GM18520 (cell line): ENCODE data around the gene PLEKHG2.

Experiments
- ATAC-seq: cut with Tn5 transposase; IDR thresholded peaks from one replicate; pipeline ENCODE4 v1.9.1; 2021; ENCODE audit not compliant: unreplicated experiment

Gene PLEKHG2

DNA sequence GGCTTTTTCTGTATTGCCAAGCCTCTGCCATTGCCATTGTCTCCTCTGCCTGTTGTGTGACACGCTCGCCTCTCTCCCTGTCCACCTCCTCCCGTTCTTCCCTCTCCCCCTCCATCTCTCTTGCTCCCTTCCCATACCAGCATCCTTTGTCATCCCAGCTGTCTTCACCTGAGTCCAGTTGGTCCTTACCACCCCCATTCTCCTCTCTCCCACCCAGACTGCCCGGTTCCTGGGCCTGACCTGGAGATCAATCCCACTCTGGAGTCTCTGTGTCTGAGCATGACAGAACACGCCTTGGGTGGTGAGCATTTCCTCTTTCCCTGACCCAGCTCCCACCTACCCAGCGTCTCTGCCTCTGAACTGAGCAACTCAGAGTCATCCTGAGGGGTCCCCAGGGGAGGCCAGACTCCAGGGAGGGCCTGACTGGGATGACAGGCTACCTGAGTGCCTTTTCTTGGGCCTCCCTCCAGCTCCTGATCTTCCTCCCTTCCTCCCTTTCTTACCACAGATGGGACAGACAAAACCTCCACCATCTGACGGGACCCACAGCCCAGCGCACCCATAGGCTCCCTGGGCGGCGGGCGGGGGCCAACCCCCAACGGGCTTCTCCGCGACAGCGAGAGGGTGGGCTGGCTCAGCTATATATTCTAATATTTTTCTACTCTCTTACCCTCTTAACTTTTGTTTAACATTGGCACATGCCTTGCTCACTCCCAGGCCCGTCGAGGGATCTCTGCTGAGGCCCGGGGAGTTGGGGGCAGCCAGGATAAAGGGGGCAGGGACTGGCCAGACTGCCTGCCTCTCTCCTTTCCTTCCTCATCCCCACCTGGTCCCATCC, 29.3 kb upstream of the PLEKHG2 start:
- ATAC-seq, result no peak

DNA sequence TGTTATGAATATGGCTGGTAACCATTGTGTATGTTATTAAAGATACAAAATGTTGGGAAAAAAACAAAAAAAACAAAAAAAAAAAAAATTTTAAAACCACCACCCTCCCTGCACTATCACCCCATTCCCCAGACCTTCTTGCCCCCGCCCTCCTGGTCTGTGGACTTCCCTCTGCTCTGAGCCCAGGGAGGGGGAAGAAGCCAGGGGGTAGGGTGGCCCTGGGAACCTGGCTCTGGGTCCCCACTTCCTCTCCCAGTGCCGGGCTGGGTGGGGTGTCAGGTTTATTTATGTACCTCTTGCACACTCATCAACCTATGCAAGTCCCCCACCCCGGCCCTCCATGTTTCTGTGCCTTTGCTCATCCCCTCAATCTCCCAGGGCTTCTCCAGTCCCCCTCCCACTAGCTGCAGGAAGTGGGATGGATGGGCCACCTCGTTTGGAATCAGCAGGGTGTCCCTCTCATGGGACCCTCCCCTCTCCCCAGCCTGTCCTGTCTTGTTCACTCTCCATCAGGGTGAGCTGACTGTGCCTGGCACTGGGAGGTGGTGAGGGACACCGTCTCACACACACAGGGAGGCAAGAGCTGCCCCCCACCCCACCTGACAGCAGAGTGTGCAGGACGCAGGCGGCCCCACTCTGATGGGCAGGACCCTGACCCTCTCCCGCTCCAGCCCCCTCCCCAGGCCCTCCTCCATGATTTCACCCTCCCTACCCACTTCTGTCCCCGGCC, 27.5 kb upstream of the PLEKHG2 start:
- ATAC-seq, result no peak

DNA sequence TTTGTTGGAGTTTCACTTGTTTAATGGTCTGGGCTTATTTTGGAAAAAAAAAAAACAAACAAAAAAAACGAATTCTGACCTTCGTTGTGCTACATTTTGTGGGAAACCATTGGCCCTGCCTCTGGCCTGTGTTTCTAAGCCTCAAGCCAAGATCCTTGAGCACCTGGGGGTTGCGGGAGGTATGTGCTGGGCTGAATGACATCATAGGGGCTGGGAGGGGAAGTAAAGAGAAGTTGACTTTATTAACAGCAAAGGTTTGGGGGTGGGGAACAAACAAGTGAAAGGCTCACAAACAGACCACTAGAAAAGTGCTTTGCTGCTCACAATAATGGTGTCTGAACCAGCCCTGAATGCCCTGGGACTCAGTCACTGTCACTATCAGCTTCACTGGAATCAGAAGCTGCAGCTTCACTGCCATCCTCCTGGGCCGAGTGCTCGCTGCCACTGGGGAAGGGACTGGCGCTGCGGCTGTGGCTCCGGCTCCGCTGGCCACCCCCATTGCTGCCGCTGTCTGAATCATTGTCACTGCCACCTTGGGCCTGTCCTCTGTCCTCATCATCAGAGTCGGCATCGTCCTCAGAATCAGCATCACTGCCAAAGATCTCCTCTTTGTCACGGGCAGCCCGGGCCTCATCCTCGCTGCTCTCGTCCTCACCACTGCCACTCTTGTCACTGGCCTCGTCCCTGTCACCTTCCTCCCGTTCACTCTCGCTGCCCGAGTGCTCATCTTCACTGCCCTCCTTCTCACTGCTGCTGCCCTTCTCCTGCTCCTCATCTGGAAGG, 26.6 kb upstream of the PLEKHG2 start:
- ATAC-seq, result no peak

DNA sequence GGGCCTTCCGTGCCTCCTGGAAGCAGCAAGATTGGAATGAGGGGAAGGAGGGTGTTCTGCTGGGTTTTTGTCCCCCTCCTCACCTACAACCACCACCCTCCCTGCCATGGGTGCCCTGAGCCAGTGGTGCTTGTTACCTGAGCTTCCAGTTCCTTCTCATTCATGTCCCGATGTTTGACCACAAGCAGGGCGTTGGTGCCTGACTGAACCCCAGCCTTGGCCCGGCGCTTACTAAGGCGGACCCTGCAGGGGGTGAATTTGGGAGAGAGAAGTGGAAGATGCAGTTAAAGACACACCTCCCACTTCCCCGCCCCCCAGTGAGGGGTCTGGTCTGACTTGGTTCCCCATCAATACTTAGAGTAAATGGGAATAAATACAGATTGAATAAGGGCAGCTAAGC, 25.9 kb upstream of the PLEKHG2 start:
- ATAC-seq, result no peak

DNA sequence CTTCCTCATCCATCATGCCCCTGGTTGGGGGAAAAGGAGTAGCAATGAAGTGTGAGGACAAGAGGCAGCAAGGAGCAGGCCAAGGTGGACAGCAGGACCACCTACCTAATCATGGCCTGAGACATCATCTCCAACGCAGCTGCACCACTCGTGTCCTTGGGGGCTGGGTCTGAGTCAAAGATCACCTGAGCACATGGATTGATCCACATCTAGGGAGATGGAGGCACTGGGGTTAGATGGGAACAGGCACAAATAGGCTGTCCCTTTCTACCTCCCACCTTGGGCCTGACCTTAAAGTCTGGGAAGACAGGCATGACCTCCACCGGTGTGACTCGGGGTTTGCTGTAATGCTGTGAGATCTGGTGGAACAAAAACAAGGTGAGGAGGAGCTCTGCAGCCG, 23.8 kb upstream of the PLEKHG2 start:
- ATAC-seq, result no peak

DNA sequence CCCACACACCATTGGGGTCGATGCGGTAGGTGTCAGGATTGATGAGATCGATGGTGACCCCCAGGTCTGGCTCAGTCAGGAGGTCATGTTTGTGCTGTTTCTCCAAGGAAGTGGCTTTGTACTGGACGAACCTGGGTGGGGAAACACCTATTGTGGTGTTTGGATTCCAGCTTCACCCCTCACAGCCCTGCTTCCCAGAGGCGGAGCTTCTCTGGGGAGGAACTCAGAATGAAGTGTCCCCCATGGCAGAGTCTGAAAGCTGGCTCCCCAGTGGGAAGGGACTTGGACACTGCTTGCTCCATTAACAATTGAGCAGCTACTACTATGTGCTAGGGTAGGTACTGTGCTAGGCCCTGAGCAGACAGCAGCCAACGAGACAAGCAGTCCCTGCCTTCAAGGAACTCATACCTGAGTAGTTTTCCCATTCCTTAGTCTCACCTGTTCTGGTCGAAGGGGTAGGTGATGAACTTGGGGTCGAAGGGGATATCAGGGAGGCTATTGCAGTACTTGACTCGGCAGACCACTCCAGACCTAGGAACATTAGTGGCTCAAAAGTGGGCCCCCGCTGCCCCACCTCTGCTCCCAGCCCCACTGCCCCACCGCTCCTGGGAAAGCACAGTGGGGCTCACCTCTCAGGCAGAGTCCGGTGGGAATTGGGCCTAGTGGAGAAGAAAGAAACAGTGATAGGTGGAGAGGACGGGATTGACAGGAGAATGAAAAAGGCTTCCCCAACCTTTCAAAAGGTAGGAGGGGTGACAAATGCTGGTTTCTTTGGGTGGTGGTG, 22.6 kb upstream of the PLEKHG2 start:
- no peak for ATAC-seq

DNA sequence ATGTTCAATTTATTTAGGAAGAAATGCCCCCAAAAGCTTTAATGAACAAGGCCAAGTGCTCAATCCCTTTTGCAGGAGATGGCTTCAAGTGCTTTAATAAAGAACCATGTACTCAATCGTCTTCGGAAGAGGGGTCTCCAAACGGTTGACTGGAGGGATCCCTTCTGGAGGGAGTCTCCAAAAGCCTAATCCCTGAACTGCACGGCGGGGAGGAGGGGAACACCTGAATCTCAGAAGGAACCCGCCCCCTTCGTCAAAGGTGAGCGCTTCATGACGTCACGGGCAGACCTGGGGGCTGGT, 22.1 kb upstream of the PLEKHG2 start:
- ATAC-seq, result no peak

DNA sequence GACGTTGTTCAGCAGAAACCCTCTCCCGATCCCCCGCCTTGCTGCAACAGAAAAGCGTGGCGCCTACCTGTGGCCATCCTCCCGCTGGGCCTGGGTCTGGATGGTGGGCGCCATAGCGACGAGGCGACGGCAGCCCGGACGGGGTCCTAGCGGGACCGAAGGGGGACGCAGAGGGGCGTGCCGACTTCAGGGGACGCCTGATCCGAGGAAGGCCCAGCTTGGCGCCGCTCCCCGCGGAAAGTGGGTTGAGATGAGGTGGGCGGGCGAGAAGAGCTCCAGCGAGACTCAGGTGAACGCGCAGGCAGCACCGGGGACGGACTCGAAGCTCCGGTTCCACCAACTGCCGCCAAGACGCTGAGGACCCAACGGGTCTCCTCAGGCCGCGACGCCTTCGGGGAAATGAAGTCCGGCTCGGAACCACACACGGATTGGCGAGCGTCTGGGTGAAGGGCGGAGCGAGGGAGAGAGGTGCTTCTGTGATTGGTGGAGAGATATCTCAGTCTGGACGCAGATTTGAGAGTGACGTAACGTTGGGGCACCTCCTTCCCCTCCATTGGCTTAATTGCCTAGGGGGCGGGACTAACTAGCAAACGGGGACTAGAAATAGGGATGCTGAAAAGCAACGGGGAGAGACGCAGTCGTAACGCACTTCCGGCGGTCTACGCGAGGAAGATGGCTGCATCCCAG, 21.6 kb upstream of the PLEKHG2 start, which contains the start of the genes MED29 and PAF1:
Gene MED29 (plus strand): TSS at position 628 of the 687 bp plus-strand sequence. CDS start 45 bp downstream, at position 673.
Gene PAF1 (minus strand): TSS at position 356 of the 687 bp plus-strand sequence. CDS start 242 bp downstream, at position 114.
- peak; percentile 96 for ATAC-seq

DNA sequence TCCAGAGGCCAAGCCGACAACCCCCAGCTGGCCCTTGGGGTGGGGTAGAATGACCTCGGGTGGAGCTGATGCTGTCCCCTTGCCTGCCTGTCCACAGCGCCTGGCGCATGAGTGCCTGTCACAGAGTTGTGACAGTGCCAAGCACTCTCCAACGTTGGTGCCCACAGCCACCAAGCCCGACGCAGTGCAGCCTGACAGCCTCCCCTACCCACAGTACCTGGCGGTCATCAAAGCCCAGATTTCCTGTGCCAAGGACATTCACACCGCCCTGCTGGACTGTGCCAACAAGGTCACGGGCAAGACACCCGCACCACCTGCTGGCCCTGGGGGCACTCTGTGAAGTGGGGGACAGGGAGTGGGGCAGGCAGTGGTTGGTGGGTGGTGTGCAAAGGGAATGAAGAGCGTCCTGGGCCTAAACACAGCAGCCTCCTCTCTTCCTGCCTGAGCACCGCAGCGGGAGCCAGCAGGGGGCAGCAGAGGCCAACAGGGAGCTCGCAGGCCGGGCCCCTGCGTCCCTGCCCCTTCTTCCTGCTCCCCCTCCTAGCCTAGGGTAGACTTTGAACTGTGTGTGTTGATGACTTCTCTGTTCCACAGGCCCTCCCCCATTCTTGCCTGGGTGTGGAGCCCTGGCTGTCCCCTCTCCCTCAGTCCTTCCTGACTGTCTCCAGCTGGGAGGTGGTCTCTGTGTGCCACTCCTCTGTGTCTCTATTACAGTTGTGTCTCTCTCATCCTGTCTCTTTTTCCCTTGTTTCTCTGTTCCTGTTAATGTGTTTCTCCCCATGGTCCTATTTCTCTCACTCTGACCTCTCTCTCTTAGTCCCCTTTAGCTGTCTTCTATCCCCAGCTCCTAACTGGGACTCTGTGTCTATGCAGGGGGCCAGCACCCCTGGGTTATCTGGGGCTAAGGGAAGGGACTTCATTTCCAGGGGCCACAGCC, 14.8 kb upstream of the PLEKHG2 start:
- peak; percentile 27 for ATAC-seq

DNA sequence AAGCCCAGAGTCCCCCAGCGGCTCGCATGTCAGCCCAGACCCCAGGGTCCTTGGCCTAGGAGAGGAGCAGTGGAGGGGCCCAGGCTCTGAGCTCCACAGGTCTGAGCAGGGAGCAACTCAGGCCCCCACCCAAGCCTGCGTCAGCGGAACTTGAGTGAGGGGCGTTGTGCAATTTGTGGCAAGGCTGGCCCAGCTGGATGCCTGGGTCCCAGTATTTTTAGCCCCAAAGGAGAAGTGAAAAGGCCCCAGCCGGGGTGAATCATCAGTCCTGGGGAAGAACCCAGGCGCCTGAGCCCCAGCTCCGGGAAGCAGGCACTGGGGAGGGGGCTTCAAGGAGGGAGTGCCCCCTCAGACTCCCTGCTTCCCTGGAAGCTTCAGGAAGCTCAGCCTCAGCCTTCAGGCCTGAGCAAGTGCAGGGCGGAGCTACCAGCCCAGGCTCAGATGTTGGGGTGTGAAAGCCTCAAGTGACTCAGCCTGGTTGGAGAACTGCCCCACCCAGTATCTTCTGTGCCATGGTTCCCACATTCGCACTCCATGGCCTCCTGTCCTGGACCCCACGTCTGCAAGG, 14.1 kb upstream of the PLEKHG2 start:
- ATAC-seq, result no peak

DNA sequence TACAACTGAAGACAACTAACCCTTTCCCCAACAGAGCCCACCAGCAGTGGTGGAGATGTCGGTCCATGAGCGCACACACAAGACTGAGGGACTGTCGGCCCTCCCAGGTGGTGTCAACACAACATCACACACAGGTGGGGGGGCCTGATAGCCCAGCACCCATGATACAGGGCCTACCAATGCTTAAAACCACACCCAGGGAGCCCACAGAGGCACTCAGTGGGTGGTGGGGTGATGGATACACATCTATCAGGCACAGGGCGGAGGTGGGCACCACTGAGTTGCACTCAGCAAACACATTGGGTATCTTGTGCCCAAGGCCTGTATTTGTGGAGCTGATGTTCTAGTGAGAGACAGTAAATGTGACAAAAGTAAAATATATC, 12.8 kb upstream of the PLEKHG2 start:
- no peak for ATAC-seq

DNA sequence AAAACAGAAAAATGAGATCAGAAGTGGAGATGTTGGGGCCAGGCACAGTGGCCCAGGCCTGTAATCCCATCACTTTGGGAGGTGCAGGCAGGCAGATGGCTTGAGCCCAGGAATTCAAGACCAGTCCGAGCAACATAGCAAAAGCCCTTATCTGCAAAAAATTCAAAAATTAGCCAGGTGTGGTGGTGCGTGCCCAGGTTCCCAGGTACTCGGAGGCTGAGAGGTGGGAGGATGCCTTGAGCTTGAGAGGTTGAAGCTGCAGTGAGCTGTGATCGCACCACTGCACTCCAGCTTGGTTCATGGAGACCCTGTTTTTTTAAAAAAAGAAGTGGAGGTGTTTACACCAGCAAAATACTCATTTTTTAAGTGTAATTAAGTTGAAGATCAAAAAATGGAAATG, 12.4 kb upstream of the PLEKHG2 start:
- ATAC-seq, result no peak

DNA sequence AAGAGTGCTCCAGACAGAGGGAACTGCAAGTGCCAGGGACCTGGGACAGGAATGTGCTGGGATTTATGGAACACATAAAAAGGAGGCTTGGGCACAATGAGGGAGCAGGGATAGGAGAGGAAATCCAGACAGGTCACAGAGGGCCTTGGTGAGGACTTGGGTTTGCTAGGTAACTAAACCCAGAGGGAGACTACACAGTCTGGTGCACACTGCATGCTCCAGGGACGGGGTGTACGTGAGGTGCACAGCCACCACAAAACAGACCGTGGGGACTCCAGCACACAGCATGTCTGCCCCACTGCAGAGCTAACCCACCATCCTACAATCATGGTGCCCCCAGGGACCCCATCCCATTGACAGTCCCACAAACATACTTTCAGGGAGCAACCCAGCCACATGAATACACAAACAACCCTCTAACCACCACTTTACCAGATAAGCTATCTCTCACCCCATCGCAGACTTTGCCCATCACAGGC, 11.4 kb upstream of the PLEKHG2 start:
- ATAC-seq, result no peak

DNA sequence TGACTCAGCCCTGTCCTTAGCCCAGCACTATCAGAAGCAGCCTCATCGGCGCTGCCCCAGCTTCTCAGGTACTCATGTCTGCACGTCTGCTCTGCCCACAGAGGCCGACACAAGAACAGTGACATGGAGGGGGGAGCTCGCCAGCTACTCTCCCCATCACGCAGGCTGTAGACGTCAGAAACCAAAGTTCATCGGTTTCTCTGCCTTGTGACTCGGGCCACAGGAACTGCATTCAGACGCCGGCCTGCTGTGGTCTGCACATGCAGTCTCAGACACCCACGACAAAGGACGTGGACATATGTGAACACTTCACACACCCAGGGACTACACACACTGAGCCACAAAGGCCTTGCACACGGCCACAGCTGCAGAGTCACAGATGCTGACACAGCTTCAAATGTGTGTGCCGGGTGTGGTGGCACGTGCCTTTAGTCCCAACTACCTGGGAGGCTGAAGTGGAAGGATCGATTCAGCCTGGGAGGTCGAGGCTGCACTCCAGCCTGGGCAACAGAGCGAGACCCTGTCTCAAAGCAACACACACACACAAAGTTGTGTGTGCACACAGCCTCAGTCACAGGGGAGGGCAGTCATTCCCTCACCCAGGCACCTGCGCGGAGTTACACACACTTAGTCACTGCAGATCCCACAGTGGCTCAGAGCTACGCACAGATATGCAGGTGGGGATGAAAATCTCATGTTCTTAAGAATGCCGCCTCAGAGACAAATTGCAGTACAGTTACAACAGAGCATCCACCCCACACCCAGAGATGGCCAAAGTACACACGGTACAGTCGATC, 10.7 kb upstream of the PLEKHG2 start:
- ATAC-seq, result no peak

DNA sequence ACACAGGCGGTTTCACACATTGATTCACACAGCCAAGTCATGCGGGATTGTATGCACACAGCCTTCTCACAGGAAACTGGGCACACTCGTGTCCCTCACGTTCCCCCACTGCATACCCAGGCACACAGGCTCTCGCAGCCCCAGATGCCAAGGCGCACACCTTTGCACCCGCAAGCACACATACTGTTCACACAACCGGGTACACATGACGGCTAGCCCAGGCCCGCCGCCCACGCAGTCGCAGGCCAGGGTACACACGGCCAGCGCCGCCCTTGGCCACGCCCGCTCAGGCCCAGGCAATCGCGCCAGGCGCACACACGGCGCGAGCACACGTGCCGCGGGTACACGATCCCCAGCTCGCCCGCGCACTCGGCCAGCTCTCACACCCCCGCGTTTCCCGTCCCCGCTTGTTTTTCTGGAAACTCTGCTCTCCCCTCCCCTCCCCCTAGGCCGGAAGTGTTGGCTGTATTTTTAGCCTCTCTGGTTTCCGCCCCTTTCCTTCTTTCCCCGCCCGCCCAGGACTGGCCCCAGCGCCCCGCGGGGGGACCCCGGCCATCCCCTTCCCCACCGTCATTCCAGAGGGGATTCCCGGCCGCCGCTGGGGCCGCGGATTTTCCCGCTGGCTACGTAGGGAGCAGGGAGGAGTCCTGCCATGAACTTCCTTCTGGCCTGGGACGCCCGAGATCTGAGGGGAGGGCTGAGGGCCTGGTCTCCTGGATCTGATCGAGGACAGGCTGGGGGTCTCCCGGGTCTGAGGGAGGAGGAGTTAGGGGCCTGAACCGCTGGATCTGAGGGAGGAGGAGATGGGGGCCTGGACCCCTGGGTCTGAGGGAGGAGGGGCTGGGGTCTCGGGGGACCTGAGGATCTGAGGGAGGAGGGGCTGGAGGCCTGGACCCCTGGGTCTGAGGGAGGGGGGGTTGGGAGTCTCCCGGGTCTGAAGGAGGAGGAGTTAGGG, 9.8 kb upstream of the PLEKHG2 start:
- peak; percentile 14 for ATAC-seq
